ENCODE data around the gene EXOSC7.

DNA sequence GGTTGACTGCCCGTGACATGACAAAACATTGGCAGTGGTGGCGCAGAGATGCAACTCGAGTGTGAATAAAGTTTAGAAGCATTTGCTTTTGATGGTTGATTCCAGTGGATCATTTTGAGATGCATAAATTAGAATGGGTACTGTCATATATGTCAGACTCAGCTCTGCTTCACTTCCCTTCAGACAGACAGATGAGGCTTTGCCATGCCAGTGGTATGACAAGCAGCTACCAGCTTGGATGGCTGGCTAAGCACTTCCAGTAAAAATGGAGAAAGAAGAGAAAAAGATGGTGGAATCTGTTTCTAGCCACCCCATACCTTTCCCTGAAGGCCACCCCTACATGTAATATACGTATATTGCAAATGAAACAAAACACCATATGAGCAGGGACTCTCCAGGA is 36.5 kb downstream of the EXOSC7 start:
- TF ChIP-seq POLR2A (IDR thresholded peaks at IDR 0.05; ENCODE audit: low read depth, low read length) (no peak), FOS (IDR thresholded peaks at IDR 0.05; ENCODE audit: borderline replicate concordance, insufficient read depth, low read length) (no peak), POLR2AphosphoS5 (IDR thresholded peaks at IDR 0.05; ENCODE audit: insufficient read depth, low read depth, low read length) (no peak), MYC (IDR thresholded peaks at IDR 0.05; ENCODE audit: low read depth, low read length) (no peak), EZH2 (IDR thresholded peaks at IDR 0.05; ENCODE audit: borderline replicate concordance, low read depth, low read length, severe bottlenecking) (no peak), JUN (IDR thresholded peaks at IDR 0.05; ENCODE audit: borderline replicate concordance, insufficient read depth, insufficient read length, low read depth) (no peak)
- TF ChIP-seq, protein P1, sequence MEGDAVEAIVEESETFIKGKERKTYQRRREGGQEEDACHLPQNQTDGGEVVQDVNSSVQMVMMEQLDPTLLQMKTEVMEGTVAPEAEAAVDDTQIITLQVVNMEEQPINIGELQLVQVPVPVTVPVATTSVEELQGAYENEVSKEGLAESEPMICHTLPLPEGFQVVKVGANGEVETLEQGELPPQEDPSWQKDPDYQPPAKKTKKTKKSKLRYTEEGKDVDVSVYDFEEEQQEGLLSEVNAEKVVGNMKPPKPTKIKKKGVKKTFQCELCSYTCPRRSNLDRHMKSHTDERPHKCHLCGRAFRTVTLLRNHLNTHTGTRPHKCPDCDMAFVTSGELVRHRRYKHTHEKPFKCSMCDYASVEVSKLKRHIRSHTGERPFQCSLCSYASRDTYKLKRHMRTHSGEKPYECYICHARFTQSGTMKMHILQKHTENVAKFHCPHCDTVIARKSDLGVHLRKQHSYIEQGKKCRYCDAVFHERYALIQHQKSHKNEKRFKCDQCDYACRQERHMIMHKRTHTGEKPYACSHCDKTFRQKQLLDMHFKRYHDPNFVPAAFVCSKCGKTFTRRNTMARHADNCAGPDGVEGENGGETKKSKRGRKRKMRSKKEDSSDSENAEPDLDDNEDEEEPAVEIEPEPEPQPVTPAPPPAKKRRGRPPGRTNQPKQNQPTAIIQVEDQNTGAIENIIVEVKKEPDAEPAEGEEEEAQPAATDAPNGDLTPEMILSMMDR (IDR thresholded peaks at IDR 0.05; ENCODE audit: extremely low read depth in 1 of 2, insufficient read depth in 1 of 2, low read depth in 1 of 2, low read length in 2 of 2) = no peak
- TF ChIP-seq, protein P2, sequence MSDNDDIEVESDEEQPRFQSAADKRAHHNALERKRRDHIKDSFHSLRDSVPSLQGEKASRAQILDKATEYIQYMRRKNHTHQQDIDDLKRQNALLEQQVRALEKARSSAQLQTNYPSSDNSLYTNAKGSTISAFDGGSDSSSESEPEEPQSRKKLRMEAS (IDR thresholded peaks at IDR 0.05; ENCODE audit: insufficient read depth, insufficient read length) = no peak

All from endothelial cell of umbilical vein (primary cell).